ENCODE measurements around the gene GALNT17.

Gene GALNT17

DNA sequence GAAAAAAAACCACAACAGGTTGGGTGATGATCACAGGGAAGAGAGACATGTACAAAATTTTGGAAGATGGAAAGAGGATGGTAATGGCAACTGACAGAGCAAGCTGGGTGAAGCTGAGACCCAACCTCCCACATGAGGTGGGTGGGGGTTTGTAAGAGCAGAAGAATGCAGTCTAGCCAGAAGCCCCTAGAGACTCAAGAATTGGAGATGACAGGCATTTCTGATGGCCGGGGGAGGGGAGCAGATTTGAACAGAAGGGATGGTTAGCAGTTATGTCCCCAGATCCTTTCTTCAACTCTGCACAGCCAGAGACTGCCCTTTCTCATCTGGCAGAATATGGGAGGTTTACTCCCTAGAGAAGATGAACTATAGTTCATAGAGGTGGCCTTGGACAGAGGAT lies 208.0 kb downstream of the GALNT17 start:
- DNase-seq (ENCODE audit: low read depth), result no peak

DNA sequence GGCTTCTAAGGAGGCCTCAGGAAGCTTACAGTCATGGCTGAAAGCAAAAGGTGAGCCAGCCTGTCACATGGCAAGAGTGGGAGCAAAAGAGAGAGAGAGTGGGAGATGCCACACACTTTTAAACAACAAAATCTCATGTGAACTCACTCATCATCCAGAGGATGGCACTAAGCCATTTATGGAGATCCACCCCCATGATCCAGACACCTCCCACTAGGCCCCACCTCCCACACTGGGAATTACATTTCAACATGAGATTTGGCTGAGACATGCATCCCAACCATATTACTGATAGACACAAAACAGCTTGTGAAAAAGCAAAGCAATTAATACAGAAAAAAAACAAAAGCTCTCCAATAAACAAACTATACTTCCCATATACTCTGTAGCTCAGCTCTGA lies 210.3 kb downstream of the GALNT17 start:
- DNase-seq (ENCODE audit: low read depth), result no peak

DNA sequence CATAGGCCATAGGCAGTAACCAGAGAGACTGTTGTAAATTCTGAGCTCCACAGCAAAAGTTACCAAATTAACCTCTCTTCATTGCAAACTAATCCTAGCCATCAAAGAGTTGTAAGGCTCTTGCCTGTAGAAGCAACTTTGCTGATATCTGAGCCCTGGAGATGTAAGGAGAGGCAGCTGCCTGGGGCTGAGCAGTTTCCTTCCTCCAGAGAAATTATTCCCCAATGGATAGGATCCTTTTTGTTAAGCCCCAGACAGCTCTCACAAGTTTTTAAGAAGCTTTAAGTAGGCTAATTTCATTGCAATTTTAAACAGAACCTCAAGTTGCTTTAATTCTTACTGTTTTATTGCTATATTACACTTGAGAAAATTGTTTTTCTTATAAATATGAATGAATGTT lies 211.1 kb downstream of the GALNT17 start:
- no peak for DNase-seq (ENCODE audit: low read depth)

DNA sequence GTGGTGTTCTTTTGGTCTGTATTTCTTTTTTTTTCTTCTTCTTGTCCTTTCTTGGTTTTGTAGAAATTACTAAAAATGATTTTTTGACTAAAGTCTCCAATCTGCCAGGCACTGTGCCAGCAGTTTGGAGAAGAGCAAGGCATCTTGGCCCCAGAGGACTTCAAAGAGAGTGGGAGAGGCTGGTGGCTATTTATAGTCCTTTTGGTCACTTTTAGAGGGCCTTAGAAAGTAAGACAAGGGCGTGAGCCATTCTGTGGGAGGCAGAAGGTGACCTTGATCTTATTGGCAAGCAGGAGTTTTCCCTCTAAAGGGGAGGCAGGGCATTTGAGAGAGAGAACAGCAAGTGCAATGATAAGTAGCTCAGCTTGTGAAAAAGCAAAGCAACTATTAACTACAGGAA lies 211.9 kb downstream of the GALNT17 start:
- no peak for DNase-seq (ENCODE audit: low read depth)

DNA sequence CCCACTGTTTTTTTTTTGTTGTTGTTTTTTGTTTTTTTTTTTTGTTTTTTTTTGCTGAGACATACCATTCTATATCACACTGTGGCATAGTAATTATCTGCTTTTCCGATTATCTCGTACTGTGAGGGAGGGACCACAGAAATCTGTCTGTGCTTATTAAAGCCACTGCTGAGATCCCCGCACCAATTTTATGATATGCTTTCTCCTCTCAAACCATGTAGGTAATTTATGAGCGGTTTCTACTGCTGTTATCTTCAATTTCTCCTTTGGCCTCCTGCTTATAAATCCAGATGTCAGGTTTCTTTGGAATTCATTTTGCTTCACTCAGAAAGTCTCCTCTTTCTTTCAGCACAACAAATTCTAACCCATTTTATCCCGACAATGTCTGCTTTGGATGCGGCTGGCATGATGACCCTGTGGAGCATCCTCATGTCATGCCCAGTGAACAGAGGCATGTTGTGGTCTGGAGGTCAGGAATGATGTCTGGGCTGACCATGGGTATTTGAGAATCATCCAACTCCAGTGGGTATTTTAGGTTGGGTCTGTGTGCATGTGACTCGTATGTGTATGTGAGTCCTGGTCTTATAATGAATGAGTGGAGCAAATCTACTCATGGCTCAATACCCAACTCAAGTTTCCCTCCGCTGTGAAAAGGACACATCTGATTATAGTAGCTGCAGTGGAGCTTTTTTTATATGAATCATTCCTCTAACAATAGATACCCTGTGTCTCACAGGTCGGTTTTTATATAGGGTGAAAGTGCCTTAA lies 213.4 kb downstream of the GALNT17 start:
- DNase-seq (ENCODE audit: low read depth), result no peak

DNA sequence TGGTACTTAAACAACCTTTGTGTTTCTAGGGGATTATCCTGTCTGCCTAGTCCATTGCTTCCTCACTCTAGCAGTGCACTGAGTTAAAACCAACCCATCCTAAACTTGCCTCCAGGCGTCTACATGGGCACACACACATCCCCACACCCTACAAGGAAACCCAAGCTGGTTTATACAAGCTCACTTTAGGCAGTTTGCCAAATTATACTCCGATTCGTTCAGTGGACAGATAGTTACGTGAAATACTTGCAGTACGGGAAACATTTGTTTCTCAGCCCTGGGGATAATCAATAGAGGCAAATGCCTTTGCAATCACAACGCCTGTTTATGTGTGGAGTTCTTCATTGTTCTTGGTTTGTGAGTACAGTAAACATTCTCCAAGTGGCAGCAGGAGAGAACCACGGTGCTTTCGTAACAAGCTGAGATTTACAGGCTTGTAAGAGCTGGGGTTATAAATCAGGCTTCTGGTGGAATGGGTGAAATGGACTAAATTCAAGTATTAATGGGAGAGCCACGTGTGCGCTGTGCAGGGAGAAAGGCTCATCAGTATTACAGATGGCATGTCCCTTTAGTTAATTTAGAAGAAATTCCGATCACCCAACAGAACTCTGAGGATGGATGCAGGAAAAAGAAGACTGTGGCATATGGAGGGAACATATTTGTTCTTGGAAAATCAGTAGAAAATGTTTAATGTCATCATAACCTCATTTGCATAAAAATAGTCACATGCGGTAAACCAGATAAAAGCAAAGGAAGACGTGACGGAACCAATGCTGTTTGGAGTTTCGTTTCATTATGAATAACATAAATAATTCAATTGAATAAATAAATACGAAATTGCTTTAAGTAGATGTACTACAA lies 217.1 kb downstream of the GALNT17 start:
- no peak for DNase-seq (ENCODE audit: low read depth)

DNA sequence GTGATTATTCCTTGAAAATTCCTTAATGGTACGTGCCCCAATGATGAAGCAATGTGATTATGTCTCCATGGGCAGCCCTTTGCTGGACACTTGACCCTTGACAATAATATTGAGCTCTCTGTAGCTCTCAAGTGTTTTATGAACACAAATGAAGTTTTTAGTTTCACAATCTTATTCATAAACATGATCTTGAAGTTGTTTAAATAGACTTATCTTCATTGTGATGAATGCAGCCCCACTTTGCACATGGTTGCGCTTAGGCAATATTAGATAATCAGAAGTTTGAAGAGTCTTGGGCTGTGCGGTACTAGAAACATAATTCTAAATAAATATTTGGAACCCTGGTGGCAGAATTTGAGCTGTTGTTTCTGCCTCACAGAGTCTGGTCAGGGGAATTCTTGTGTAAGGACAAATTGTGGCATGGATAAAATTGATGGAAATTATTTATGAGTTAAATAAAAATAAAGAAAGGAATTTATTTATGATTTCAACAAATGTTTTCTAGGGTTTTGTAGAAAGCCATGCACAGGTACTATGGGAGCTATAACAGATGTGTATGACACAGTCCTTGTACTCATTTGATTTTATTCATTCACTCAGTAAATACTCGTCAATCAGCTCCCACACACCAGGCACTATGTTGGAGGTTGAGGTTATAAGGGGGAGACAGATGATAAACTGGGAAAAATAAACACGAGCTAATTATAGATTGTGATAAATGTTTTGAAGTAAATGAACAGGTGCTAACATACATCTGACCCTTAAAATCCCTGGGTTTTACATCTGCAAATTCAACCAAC lies 217.9 kb downstream of the GALNT17 start:
- DNase-seq (ENCODE audit: low read depth), result no peak

DNA sequence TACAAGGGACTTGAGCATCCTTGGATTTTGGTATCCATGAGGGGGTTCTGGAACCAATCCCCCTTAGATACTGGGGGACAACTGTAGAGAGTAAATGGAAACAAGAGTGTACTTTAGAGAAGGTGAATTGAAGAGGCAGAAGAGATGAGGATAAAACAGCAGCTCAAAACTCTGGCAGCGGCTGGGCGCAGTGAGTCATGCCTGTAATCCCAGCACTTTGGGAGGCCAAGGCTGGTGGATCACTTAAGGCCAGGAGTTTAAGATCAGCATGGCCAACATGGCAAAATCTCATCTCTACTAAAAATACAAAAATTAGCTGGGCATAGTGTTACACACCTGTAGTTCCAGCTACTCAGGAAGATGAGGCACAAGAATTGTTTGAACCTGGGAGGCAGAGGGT lies 218.7 kb downstream of the GALNT17 start:
- DNase-seq (ENCODE audit: low read depth), result no peak

DNA sequence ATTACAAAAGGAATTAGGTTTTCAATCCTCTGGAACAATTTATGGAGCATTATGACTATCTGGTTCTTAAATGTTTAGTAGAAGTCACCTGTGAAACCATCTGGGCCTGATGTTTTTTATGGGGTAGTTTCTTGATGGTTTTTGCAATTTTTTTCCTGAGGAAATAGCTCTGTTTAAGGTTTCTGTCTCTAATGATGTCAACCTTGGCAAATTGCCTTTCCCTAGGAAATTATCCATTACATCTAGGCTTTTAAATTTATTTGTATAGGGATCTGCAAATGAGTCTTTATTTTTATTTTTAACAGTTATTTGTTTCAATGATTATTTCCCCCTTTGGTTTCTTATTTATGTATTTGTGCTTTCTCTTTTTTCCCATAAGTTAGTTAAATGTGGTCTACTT lies 222.8 kb downstream of the GALNT17 start:
- DNase-seq (ENCODE audit: low read depth), result no peak

DNA sequence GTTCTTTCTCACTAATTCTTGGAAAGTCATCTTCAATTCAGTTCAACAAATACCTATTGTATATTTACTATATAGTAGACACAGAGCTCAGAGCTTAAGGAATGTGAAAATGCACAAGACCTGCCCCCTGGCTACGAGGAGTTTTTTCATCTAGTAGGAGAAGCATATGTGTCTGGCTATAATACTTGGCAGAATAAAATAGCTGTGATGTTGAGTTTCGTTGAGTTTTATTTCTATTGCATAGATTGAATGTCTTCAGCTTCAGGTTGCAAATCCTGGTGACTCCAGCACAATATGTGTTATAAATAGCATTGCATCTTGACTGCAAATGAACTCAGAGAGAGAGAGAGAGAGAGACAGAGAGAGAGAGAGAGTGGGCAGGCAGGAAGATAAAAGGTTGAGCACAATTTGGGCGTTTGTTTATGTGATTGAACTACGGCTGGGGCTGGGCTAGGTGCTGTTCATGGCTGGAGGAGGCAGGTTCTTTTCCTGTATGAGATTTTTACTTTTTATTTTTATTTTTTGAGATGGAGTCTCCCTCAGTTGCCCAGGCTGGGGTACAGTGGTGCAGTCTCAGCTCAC lies 229.6 kb downstream of the GALNT17 start:
- DNase-seq (ENCODE audit: low read depth), result no peak

DNA sequence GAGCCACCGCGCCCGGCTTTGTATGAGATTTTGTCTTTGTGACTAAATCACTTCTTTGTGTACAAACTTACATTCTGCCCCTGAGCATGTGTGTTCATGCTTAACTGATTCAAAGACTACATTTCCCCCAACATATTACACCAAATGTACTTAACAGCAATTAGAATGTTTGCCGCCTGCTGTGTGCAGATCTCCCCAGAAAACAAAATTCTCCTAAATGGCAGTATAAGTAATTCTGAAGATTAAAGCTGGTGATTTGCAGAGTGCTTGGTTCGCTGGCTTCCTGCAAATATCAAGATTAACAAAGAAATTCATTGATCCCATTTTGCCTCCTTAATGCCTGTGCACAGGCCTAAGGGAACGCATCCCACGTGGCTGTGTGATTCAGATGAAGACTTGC lies 230.3 kb downstream of the GALNT17 start:
- DNase-seq (ENCODE audit: low read depth), result no peak

DNA sequence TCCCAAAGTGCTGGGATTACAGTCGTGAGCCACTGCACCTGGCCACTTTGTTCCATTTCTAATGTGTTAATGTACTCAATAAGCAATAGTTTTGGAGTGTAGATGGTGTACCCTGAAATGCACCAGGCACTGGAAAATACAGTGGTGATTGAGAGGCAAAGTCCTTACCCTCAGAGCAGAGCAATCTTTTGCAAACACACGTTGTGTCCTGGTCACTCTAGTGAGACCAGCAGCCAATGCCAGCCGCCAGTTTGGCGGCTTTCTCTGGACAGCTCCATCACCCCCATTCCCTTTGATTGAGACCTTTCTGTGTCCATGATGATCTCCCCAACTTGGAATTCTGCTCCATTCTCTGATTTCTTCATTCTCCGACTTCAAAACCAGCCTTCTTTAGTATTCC lies 231.3 kb downstream of the GALNT17 start:
- DNase-seq (ENCODE audit: low read depth), result no peak

DNA sequence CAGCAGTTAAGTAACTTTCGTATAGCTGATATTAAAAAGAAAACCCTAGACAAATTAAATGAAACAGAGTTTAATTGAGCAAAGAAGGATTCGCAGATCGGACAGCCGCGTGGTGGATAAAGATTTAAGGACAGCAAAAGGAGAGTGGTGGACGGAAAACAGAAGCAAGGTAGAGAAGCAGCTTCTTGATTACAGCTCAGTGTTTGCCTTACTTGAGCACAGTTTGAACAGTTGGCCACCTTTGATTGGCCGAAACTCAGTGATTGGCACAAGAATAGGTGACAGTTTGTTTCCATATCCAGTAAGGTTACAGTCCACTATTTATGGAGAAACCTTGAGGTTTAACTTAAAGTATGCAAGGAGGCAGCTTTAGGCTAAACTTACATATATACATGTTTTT lies 231.7 kb downstream of the GALNT17 start:
- DNase-seq (ENCODE audit: low read depth), result no peak

DNA sequence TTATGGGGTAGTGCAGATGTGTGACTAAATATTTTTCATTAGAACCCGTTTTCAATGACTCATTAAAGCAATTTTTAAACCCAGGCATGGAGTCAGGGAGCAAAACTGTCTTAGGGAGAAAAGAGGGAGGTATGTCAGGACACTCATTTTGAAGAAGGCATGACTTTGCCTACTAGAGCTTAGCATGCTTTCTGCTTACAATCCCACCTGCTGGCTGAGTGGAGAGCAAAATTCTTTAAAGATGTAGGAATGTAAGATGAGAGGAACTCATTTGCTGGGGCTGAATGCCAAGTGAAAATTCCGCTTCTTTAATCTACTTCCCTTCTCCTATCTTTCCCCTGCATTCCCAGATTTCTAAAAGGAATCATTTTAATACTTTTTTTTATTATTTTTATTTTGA lies 232.6 kb downstream of the GALNT17 start:
- no peak for DNase-seq (ENCODE audit: low read depth)

DNA sequence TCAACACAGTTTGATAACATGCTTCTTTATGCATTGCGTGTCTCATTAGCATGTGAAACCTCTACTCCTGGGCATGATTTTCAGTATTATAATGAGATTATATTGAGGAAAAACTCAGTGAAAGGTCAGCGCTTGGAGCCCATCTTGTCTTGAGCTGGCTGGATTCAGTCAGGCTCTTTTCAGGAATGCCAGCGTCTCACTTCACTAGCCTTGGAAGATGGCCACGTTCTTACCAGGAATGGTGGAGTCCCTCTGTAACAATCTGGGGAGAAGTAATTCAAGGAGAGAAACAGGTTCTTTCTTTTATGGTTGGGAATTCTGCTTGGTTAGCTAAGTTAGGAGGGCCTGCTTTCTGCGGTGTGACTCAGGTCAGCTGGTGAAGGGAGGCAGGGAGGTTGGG lies 241.0 kb downstream of the GALNT17 start:
- DNase-seq (ENCODE audit: low read depth), result no peak

DNA sequence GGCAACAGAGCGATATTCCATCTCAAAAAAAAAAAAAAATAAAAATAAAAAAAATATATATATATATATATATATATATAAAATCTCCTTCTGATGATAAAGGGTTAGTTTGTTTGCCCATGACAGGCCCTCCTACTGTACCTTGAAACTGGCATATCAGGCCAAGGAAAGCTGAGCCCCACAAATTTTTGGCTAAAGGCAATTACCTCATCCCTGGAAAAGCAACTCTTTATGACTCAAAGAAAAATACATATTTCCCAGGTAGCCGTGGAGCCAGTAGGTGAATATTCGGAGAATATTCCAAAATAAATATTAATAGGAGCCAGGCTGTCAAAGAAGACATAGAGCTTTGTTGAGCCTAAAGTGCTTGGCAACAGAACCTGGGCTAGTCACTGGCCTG lies 245.1 kb downstream of the GALNT17 start:
- no peak for DNase-seq (ENCODE audit: low read depth)

DNA sequence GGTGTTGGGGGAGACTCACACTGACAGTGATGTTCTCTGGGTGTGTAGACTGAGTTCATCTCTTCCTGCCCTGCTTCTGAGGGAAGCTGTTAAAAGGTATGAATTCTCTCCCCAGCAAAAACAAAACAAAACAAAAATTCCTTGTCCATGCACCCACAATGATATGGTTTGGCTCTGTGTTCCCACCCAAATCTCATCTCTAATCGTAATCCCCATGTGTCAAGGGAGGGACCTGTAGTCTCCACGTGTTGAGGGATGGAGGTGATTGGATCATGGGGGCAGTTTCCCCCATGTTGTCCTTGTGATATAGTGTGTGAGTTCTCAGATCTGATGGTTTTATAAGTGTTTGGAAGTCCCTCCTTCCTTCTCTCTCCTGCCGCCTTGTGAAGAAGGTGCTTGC lies 245.5 kb downstream of the GALNT17 start:
- no peak for DNase-seq (ENCODE audit: low read depth)

DNA sequence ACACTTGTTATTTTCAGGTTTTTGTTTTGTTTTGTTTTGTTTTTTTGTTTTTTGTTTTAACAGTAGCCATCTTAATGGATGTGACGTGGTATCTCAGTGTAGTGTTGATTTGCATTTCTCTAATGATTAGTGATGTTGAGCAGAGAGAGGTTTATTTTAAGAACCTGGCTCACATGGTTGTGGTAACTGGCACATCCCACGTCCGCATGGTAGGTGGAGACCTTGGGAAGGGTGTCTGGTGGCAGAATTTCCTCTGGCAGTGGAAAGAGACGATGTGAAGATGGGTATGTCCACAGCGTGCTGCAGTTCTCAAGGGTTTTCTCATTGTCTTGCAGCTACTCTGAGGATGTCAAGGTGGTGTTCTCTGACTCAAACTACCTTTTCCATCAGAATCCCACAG lies 252.2 kb downstream of the GALNT17 start:
- DNase-seq (ENCODE audit: low read depth), result no peak

DNA sequence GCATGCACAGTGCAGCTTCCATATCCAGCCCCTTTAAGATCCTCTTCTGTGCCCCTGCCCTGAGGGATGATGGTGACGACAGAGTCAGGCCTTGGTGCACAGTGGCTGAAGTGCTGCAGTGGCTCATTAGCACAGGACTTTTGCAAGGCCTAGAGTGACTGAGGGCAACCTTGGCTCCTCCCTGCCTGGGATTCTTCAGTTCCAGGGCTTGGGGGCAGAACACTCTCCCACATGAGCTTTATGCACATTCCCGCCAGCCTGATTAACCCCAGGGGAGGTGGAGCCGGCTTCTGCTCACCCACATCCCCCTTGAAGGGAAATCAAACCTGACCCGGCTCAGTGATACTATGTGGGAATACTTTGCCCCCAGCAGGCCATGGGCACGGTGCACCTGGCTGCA lies 253.4 kb downstream of the GALNT17 start:
- no peak for DNase-seq (ENCODE audit: low read depth)

DNA sequence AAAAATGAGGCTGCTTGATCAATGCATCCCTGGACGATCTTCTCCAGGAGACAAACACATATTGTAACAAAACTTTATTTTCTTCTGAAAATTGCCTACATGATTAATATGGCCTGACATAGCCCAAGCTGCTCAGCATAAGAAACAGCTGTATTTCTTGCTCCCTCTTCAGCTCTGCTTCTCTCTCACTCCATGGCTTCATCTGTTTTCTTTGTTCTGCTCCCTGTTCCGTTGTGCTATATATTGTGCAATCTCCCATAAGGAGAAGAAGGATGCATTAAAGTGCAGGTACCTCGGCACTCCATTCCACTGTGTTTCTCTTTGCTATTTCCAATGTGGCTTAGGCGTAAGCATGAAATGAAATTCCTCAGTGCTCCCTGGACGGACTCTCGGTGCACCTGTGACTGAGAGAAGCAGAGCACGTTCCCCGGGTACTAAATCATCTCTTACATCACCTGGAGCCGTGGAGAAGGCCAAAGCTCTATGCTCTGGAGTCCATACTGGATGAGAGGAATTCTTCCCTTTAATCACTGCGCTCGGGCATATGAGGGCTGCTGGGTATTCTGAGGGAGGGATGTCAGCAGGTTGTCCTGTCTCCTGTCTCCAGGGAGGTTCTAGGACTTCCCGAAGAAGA lies 254.3 kb downstream of the GALNT17 start:
- no peak for DNase-seq (ENCODE audit: low read depth)

DNA sequence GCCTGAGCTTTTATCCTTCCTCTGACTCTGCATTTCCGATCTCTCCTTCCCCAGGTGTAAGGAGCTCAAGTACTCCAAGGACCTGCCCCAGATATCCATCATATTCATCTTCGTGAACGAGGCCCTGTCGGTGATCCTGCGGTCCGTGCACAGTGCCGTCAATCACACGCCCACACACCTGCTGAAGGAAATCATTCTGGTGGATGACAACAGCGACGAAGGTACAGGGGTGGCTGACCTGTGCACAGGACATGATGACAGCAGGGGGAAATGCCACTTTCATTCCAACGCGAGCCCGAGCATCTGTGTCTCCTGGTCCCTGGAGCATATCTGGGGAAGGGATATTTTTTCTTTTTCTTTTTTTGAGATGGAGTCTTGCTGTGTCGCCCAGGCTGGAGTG lies 256.2 kb downstream of the GALNT17 start:
- DNase-seq (ENCODE audit: low read depth), result no peak

DNA sequence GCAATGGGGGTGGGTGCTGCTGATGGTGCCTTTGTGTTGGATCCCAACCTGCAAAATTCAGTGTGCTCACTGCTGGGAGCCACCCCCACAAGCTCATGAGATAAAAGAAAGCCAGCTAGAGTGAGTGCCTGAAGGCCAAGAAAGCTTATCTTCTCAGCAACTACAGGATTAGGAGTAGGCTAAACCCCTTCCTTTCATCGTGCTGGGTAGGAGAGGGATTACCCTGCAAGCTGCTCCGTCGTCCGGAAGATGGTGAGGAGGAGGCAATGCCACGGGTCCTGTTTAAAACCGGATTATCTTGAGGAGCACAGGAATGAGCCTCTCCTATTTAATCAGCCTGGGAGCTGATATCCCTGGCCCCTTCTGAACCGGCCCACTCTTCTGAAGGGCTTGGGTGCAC lies 258.0 kb downstream of the GALNT17 start:
- no peak for DNase-seq (ENCODE audit: low read depth)

Data from activated gamma-delta T cell treated with anti-CD3 and anti-CD28 coated beads, Interleukin-2, amount 50 U/mL, for 16 hours (primary cell).